Measurements from ENCODE around the gene EAF1. TPM values are rescaled to one million over a fixed set of nuclear protein-coding genes. Genes with fewer than 3 reads are reported as not detected.

The EAF1 gene
- total RNA-seq, 4 donors from 2014 or later = 19.1 to 37.0 (median 26.4) TPM

- H3K36me3 ChIP-seq = peaks cover 0 to 85% (median 15%) of the 10 kb centered on the region in 4 donors
- 98% methylated on average over 4 of the region's 6 CpGs; no CpG with 5 or more reads in 1 of the 2 donors for WGBS, 2 donors (ENCODE audit: low coverage in 1 of 2)
- H3K27me3 ChIP-seq = no peaks in the 10 kb centered on the region
- TF ChIP-seq POLR2A (IDR thresholded peaks at IDR 0.05) (no peak), POLR2AphosphoS5 (IDR thresholded peaks at IDR 0.05) (no peak), CTCF (IDR thresholded peaks at IDR 0.05) (no peak), EP300 (IDR thresholded peaks at IDR 0.05; ENCODE audit: low read depth) (no peak)
- DNase-seq = no peak
- intact Hi-C loops (cut with DNase I; ENCODE audit: low total_unique reads) (loop anchor here (10.0 kb wide), 1 partner anchor 119 kb away; no protein-coding TSS in a partner anchor), in situ Hi-C loops (cut with MboI; ENCODE audit: low pct_ligation_motif_present in 1 of 4, low pct_unique_long_range_greater_than_20kb in 1 of 4, low sequenced_read_pairs in 3 of 4) (loop anchor here in 3 of 4 donors (25.0 kb wide), 1 partner anchor 126 kb away; no protein-coding TSS in a partner anchor)
- peaks cover 0 to under 1% (median 0%) of the 10 kb centered on the region in 4 donors for H3K4me1 ChIP-seq
- no peaks in the 10 kb centered on the region for H3K9me3 ChIP-seq
- H3K4me3 ChIP-seq = no peak overlapping the region
- H3K27ac ChIP-seq = no peak overlapping the region
Observed at GRCh38 chr3:15436246-15436645, 8.8 kb downstream of the EAF1 start.

- Histone ChIP-seq H3K9me3 (no peaks in the 10 kb centered on the region), H3K4me1 (no peaks in the 10 kb centered on the region), H3K27ac (no peak overlapping the region), H3K4me3 (no peak overlapping the region), H3K27me3 (no peaks in the 10 kb centered on the region), H3K36me3 (peaks cover 0 to 66% (median 19%) of the 10 kb centered on the region in 4 donors)
- intact Hi-C loops (cut with DNase I; ENCODE audit: low total_unique reads) = loop anchor here (10.0 kb wide), 1 partner anchor 116 kb away; no protein-coding TSS in a partner anchor
- in situ Hi-C loops (cut with MboI; ENCODE audit: low pct_ligation_motif_present in 1 of 4, low pct_unique_long_range_greater_than_20kb in 1 of 4, low sequenced_read_pairs in 3 of 4) = loop anchor here in 3 of 4 donors (25.0 kb wide), 1 partner anchor 123 kb away; no protein-coding TSS in a partner anchor
- TF ChIP-seq EP300 (IDR thresholded peaks at IDR 0.05; ENCODE audit: low read depth) = no peak
- no peak for TF ChIP-seq POLR2AphosphoS5 (IDR thresholded peaks at IDR 0.05)
- no peak for TF ChIP-seq POLR2A (IDR thresholded peaks at IDR 0.05)
- TF ChIP-seq CTCF (IDR thresholded peaks at IDR 0.05) = no peak
- WGBS, 2 donors (ENCODE audit: low coverage in 1 of 2) = 86 to 93% methylated on average over 4 of the region's 4 CpGs
- no peak for DNase-seq
Observed at GRCh38 chr3:15438983-15439382, 11.6 kb downstream of the EAF1 start.

GRCh38 chr3:15439476-15439875, 12.1 kb downstream of the EAF1 start:
- H3K27me3 ChIP-seq = no peaks in the 10 kb centered on the region
- in situ Hi-C loops (cut with MboI; ENCODE audit: low pct_ligation_motif_present in 1 of 4, low pct_unique_long_range_greater_than_20kb in 1 of 4, low sequenced_read_pairs in 3 of 4) (loop anchor here in 3 of 4 donors (25.0 kb wide), 1 partner anchor 123 kb away; no protein-coding TSS in a partner anchor), intact Hi-C loops (cut with DNase I; ENCODE audit: low total_unique reads) (loop anchor here (10.0 kb wide), 1 partner anchor 115 kb away; no protein-coding TSS in a partner anchor)
- no peak overlapping the region for H3K4me3 ChIP-seq
- H3K9me3 ChIP-seq = no peaks in the 10 kb centered on the region
- peaks cover 0 to 61% (median 17%) of the 10 kb centered on the region in 4 donors for H3K36me3 ChIP-seq
- DNase-seq = no peak
- no peak overlapping the region for H3K27ac ChIP-seq
- no peaks in the 10 kb centered on the region for H3K4me1 ChIP-seq
- no peak for TF ChIP-seq POLR2AphosphoS5 (IDR thresholded peaks at IDR 0.05)
- TF ChIP-seq POLR2A (IDR thresholded peaks at IDR 0.05) = no peak
- TF ChIP-seq CTCF (IDR thresholded peaks at IDR 0.05) = no peak
- no peak for TF ChIP-seq EP300 (IDR thresholded peaks at IDR 0.05; ENCODE audit: low read depth)

DNA sequence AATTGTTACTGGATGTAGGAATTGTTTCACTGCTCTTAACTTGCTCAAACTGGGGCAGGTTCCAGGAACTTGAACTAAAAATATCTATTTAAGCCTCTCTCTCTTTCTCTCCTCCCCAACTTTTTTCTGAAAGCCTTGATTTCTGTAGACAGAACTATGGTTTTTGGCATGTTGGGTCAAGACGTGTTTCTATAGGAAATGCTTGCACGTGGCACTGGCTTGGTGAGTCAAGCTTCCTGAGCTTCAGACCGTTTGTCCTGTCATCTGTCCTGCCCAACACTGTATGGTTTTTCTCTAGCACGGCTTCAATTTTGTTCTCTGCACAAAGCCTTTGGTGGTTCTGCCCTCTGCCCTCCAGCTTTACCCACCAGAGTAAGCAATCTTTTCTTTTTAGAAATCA, 13.5 kb downstream of the EAF1 start:
- no peak overlapping the region for H3K4me3 ChIP-seq
- TF ChIP-seq EP300 (IDR thresholded peaks at IDR 0.05; ENCODE audit: low read depth) = no peak
- TF ChIP-seq CTCF (IDR thresholded peaks at IDR 0.05) = no peak
- no peak for TF ChIP-seq POLR2A (IDR thresholded peaks at IDR 0.05)
- TF ChIP-seq POLR2AphosphoS5 (IDR thresholded peaks at IDR 0.05) = no peak
- H3K27ac ChIP-seq = no peak overlapping the region
- DNase-seq = no peak
- H3K4me1 ChIP-seq = no peaks in the 10 kb centered on the region
- H3K36me3 ChIP-seq = peaks cover 0 to 47% (median 14%) of the 10 kb centered on the region in 4 donors
- WGBS, 2 donors (ENCODE audit: low coverage in 1 of 2) = 78 to 83% methylated on average over 3 to 4 of the region's 4 CpGs
- no peaks in the 10 kb centered on the region for H3K27me3 ChIP-seq
- no peaks in the 10 kb centered on the region for H3K9me3 ChIP-seq
- intact Hi-C loops (cut with DNase I; ENCODE audit: low total_unique reads) = no loop called here
- in situ Hi-C loops (cut with MboI; ENCODE audit: low pct_ligation_motif_present in 1 of 4, low pct_unique_long_range_greater_than_20kb in 1 of 4, low sequenced_read_pairs in 3 of 4) = loop anchor here in 3 of 4 donors (25.0 kb wide), 1 partner anchor 121 kb away; no protein-coding TSS in a partner anchor
